Fibroblast of skin of right biceps (primary cell): ENCODE results near the gene TDRD10.

ENCODE experiments used
- DNase-seq: peaks from one replicate; pipeline ENCODE4 v3.0.0-alpha.2; 2013

Gene TDRD10

GRCh38 chr1:154579374-154579773, 77.4 kb downstream of the TDRD10 start:
- no peak for DNase-seq

GRCh38 chr1:154581766-154582165, 79.7 kb downstream of the TDRD10 start:
- DNase-seq = no peak

- no peak for DNase-seq
Measured at GRCh38 chr1:154582885-154583284, 80.9 kb downstream of the TDRD10 start.

- peak; percentile 29 for DNase-seq
Measured at GRCh38 chr1:154583773-154584172, 81.8 kb downstream of the TDRD10 start.

- DNase-seq = no peak
Measured at GRCh38 chr1:154584267-154584994, 82.4 kb downstream of the TDRD10 start.

- DNase-seq = no peak
Measured at GRCh38 chr1:154586231-154586630, 84.2 kb downstream of the TDRD10 start.

GRCh38 chr1:154586641-154587040, 84.6 kb downstream of the TDRD10 start:
- no peak for DNase-seq

- no peak for DNase-seq
Measured at GRCh38 chr1:154589780-154590179, 87.8 kb downstream of the TDRD10 start.

GRCh38 chr1:154590756-154591155, 88.7 kb downstream of the TDRD10 start:
- DNase-seq = no peak

- no peak for DNase-seq
Measured at GRCh38 chr1:154591206-154591605, 89.2 kb downstream of the TDRD10 start.

GRCh38 chr1:154593390-154593789, 91.4 kb downstream of the TDRD10 start:
- no peak for DNase-seq

GRCh38 chr1:154594811-154595210, 92.8 kb downstream of the TDRD10 start:
- DNase-seq = no peak

GRCh38 chr1:154595621-154596020, 93.6 kb downstream of the TDRD10 start:
- DNase-seq = peak; percentile 26
